Left colon (tissue), 2 donors: ENCODE measurements around the gene C9orf50. TPM values are rescaled to one million over a fixed set of nuclear protein-coding genes. Genes with fewer than 3 reads are reported as not detected.
A peak's percentile ranks its signal among the peaks of the same experiment; 100 is the strongest.

Experiments used
- ATAC-seq: fragments of 200-7000 bp; cut with Tn5 transposase; one replicate; pipeline ENCODE4 v1.9.1; 2020; ENCODE audit warnings: mild to moderate bottlenecking, moderate library complexity
- DNase-seq, 2 donors: peaks; one replicate each; pipeline ENCODE4 v3.0.0-alpha.2; 2020
- intact Hi-C, 2 donors: fragments of 100-400 bp; cut with DNase I in 1 of 2; cut with micrococcal nuclease in 1 of 2; formaldehyde crosslinking; loops; one replicate each; pipeline versions ENCODE4 v1.11.2 to v1.14.0; 2022; cut with DNase I, micrococcal nuclease
- total RNA-seq, 2 donors: library from RNA; stranded (reverse); fragmentation: NEBNext Ultra II Directional; extraction: Animal tissue kit (Norgen Biotek cat#: 25700); gene quantifications; one replicate each; pipeline ENCODE4 v1.2.1, GENCODE V29; 2021
- donor health status: DM: no; HTN: no; CAD: no.
- donor health status: DM: yes; HTN: yes; CAD: no.

The C9orf50 gene
- total RNA-seq, 2 donors from 2014 or later: 0.36 TPM; not detected in 1

- DNase-seq (no peak), ATAC-seq (no peak)
- intact Hi-C loops: no loop called here
Observed at GRCh38 chr9:129585352-129585751, 35.5 kb downstream of the C9orf50 start.

- ATAC-seq (peak; percentile 93), DNase-seq (peak; percentile 66 to 68)
- intact Hi-C loops: no loop called here
Observed at GRCh38 chr9:129584136-129584535, 36.8 kb downstream of the C9orf50 start.

- DNase-seq: no peak
- intact Hi-C loops: no loop called here
- no peak for ATAC-seq
Observed at GRCh38 chr9:129583308-129584038, 37.4 kb downstream of the C9orf50 start.

GRCh38 chr9:129582855-129583254 lies 38.0 kb downstream of the C9orf50 start:
- ATAC-seq: no peak
- intact Hi-C loops: no loop called here

GRCh38 chr9:129581505-129582189 lies 39.3 kb downstream of the C9orf50 start:
- ATAC-seq: no peak
- DNase-seq: no peak
- intact Hi-C loops: no loop called here

More at GRCh38 chr9:129582855-129583254, 38.0 kb downstream of the C9orf50 start:
- no peak for DNase-seq

- intact Hi-C loops: no loop called here
- ATAC-seq (no peak), DNase-seq (no peak)
Observed at GRCh38 chr9:129580211-129580915, 40.5 kb downstream of the C9orf50 start.

GRCh38 chr9:129579294-129579693 lies 41.6 kb downstream of the C9orf50 start:
- intact Hi-C loops: no loop called here
- ATAC-seq (no peak), DNase-seq (no peak)

- intact Hi-C loops: no loop called here
- DNase-seq (no peak), ATAC-seq (no peak)
Observed at GRCh38 chr9:129576546-129577543, 44.1 kb downstream of the C9orf50 start.

- intact Hi-C loops: no loop called here
- no peak for DNase-seq
Observed at GRCh38 chr9:129575818-129576217, 45.1 kb downstream of the C9orf50 start.

GRCh38 chr9:129574911-129575585 lies 45.9 kb downstream of the C9orf50 start:
- DNase-seq (no peak), ATAC-seq (no peak)
- intact Hi-C loops: no loop called here

More at GRCh38 chr9:129575818-129576217, 45.1 kb downstream of the C9orf50 start:
- no peak for ATAC-seq

- DNase-seq (no peak), ATAC-seq (no peak)
- intact Hi-C loops: no loop called here
Observed at GRCh38 chr9:129573977-129574376, 46.9 kb downstream of the C9orf50 start.

GRCh38 chr9:129572517-129572916 lies 48.4 kb downstream of the C9orf50 start:
- intact Hi-C loops: no loop called here
- ATAC-seq (no peak), DNase-seq (no peak)

- no peak for DNase-seq
- intact Hi-C loops: no loop called here
- no peak for ATAC-seq
Observed at GRCh38 chr9:129572052-129572425, 48.9 kb downstream of the C9orf50 start.

GRCh38 chr9:129571298-129572051 lies 49.4 kb downstream of the C9orf50 start:
- DNase-seq: no peak
- no peak for ATAC-seq
- intact Hi-C loops: no loop called here

- ATAC-seq (no peak), DNase-seq (peak; percentile 34 to 43)
- intact Hi-C loops: no loop called here
Observed at GRCh38 chr9:129570450-129571297, 50.2 kb downstream of the C9orf50 start.
